AG04449 (cell line): ENCODE results near the gene MAGEA1.
"Not testable (repeated sequence)": the region's sequence is repeated elsewhere in the genome, so short reads cannot be mapped to it uniquely, and the experiment has no call there.

Experiments
- CTCF ChIA-PET: fragments of 350-600 bp; formaldehyde crosslinking; extraction: SDS; loops from one replicate; lab custom pipeline; 2021; ENCODE audit warnings: antibody characterized with exemption; lab: Yijun Ruan, JAX
- POLR2A ChIA-PET: fragments of 400-600, 350-600 bp; formaldehyde crosslinking; extraction: SDS; loops from one replicate; lab custom pipeline; 2020; ENCODE audit warnings: antibody characterized with exemption, inconsistent platforms; lab: Yijun Ruan, JAX
- DNase-seq: peaks from one replicate; pipeline ENCODE4 v3.0.0-alpha.2; 2010; ENCODE audit warnings: low read depth, low spot score
- H3K4me3 ChIP-seq: 2 replicates; pipeline ENCODE4 v1.5.1; 2011; ENCODE audit warnings: low read depth, mild to moderate bottlenecking, control low read depth, low read length
- TF ChIP-seq, protein P1 (sequence below): IDR thresholded peaks from one replicate; pipeline ENCODE4 v1.5.1; 2011; ENCODE audit warnings: mild to moderate bottlenecking, moderate library complexity, low read length, control low read depth, inconsistent platforms; ENCODE audit not compliant: insufficient read depth; ENCODE audit errors: missing control alignments

MAGEA1 gene

DNA sequence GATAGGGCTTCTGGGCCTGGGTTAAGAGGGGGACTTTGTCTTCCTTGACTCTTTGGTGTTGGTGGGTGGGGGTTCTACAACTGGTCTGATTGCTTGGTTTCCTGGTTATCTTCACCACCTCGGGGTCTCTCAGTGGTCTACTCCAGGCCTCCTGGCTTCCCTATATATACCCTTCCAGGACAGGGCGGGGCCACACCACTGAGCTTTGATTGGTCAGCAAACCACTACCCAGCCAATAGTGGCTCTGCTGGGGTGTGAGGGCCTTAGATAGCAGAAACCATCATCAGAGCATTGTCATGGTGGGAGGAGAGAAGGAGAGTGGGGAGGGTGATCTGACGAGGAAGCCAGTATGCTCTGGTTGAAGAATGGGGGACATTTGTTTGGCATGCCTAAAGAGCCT, 14.4 kb upstream of the MAGEA1 start:
- DNase-seq = no peak
- TF ChIP-seq, protein P1, sequence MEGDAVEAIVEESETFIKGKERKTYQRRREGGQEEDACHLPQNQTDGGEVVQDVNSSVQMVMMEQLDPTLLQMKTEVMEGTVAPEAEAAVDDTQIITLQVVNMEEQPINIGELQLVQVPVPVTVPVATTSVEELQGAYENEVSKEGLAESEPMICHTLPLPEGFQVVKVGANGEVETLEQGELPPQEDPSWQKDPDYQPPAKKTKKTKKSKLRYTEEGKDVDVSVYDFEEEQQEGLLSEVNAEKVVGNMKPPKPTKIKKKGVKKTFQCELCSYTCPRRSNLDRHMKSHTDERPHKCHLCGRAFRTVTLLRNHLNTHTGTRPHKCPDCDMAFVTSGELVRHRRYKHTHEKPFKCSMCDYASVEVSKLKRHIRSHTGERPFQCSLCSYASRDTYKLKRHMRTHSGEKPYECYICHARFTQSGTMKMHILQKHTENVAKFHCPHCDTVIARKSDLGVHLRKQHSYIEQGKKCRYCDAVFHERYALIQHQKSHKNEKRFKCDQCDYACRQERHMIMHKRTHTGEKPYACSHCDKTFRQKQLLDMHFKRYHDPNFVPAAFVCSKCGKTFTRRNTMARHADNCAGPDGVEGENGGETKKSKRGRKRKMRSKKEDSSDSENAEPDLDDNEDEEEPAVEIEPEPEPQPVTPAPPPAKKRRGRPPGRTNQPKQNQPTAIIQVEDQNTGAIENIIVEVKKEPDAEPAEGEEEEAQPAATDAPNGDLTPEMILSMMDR = no peak
- no peak overlapping the region for H3K4me3 ChIP-seq
- CTCF ChIA-PET = no interaction called here
- POLR2A ChIA-PET = no interaction called here

DNA sequence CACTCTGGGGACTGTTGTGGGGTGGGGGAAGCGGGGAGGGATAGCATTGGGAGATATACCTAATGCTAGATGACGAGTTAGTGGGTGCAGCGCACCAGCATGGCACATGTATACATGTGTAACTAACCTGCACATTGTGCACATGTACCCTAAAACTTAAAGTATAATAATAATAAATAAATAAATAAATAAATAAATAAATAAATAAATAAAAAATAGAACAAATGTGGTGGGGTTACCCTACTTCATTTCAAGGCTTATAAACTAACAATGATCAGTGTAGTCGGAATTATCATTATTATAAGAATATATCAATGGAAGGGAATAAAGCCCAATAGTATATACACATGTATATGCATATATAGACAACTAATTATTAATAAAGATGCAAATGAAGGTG, 10.7 kb upstream of the MAGEA1 start:
- CTCF ChIA-PET, DNase-seq, H3K4me3 ChIP-seq, POLR2A ChIA-PET: not testable (repeated sequence)

DNA sequence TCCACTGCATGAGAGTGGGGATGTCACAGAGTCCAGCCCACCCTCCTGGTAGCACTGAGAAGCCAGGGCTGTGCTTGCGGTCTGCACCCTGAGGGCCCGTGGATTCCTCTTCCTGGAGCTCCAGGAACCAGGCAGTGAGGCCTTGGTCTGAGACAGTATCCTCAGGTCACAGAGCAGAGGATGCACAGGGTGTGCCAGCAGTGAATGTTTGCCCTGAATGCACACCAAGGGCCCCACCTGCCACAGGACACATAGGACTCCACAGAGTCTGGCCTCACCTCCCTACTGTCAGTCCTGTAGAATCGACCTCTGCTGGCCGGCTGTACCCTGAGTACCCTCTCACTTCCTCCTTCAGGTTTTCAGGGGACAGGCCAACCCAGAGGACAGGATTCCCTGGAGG, 2.7 kb downstream of the MAGEA1 start:
- no peak for DNase-seq
- ChIA-PET POLR2A (no interaction called here), CTCF (no interaction called here)
- TF ChIP-seq, protein P1 = no peak
- no peak overlapping the region for H3K4me3 ChIP-seq

DNA sequence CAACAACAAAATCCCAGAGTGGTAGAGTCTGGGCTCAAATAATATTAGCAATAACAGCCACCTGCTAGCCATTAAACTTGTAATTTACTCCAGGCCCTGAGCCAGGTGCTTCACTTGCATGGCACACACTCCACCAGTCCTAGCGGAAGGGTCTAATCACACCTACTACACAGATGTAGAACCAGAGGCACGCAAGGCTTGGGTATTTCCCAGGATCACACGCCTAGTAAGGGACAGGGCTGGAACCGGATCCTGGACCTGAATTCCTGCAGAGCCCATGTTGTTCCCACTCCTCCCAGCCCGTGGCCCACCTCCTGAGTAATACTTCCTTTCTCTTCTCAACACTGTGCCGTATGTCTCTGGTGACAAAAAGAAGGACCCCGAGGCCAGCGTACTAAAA, 5.7 kb downstream of the MAGEA1 start:
- H3K4me3 ChIP-seq = no peak overlapping the region
- DNase-seq = no peak
- POLR2A ChIA-PET = no interaction called here
- CTCF ChIA-PET = no interaction called here
- TF ChIP-seq, protein P1 = no peak

DNA sequence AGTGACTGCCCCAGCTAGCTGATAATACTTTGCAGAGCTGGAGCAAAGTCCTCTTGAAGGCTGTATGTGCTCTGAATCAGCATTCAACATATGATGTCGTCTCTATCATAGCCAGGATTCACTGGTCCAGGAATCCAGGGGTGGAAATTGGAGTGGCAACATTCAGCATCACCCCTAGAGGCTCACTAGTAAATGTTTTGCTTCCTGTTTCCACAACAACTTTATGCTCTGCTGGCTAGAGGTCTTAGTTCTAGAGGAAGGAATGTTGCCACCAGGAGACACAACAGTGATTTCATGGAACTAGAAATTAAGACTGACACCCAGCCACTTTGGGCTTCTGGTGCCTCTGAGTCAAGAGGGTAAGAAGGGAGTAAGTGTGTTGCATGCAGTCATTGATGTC, 11.3 kb downstream of the MAGEA1 start:
- CTCF ChIA-PET = no interaction called here
- H3K4me3 ChIP-seq = no peak overlapping the region
- TF ChIP-seq, protein P1 = no peak
- POLR2A ChIA-PET = no interaction called here
- no peak for DNase-seq

DNA sequence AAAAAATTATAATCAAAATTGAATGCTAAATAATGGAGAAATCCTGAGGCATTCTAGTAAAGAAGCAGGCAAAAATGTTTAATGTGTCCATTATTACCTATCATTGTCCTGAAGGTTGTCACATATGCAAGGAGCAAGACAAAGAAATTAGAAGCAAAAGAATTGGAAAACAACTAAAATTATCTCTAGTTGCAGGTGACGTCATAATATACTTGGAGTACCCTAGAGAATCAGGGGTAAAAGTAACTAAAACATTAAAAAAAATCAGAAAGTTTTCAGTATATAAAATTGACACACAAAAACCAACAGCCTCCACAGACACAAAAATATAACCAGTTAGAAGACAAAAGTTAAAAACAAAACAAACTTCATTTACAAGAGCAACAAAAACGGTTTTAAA, 21.4 kb downstream of the MAGEA1 start:
- TF ChIP-seq, protein P1 = no peak
- DNase-seq = no peak
- POLR2A ChIA-PET = no interaction called here
- CTCF ChIA-PET = no interaction called here
- no peak overlapping the region for H3K4me3 ChIP-seq

DNA sequence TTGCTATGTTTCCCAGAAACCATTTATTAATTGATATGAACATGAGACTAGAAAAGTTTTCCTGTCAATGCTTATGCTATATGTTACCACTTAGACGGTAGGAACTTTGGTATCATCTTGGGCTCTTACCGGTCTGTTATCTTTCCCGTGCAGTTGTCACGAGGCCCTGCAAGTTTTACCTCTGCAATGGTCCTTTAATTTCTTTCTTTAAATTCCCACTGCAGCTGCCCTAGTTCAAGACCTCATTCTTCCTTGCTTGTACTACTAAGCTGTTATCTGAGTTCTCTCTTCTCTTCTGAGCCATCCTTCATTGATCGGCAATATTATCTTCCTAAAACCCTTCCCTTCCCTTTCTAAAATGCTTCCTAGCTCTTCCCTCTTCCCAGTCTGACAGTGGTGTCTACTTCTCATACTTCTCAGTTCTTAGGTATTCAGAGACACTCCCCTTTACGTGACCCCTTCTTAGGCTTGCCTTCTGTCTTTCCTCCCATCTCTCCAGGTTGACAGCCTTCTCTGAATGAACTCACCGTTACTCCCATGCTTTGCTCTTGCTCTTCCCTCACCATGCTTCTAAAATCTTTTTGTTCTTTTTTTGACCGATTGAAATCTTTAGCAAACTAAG, 27.5 kb downstream of the MAGEA1 start:
- no peak overlapping the region for H3K4me3 ChIP-seq
- DNase-seq = no peak
- ChIA-PET POLR2A (no interaction called here), CTCF (no interaction called here)
- TF ChIP-seq, protein P1 = no peak
